G401.6 (cell line): ENCODE measurements around the gene S100A5.
"Not testable (repeated sequence)": the region's sequence is repeated elsewhere in the genome, so short reads cannot be mapped to it uniquely, and the experiment has no call there.

Source experiments
- FAIRE-seq: peaks from 2 replicates; lab custom pipeline; 2012; peaks lifted over from hg19 to GRCh38; lab: Jason Lieb, UNC

S100A5 gene

GRCh38 chr1:153566414-153567371 lies 26.0 kb upstream of the S100A5 start:
- peak; percentile 87 for FAIRE-seq

DNA sequence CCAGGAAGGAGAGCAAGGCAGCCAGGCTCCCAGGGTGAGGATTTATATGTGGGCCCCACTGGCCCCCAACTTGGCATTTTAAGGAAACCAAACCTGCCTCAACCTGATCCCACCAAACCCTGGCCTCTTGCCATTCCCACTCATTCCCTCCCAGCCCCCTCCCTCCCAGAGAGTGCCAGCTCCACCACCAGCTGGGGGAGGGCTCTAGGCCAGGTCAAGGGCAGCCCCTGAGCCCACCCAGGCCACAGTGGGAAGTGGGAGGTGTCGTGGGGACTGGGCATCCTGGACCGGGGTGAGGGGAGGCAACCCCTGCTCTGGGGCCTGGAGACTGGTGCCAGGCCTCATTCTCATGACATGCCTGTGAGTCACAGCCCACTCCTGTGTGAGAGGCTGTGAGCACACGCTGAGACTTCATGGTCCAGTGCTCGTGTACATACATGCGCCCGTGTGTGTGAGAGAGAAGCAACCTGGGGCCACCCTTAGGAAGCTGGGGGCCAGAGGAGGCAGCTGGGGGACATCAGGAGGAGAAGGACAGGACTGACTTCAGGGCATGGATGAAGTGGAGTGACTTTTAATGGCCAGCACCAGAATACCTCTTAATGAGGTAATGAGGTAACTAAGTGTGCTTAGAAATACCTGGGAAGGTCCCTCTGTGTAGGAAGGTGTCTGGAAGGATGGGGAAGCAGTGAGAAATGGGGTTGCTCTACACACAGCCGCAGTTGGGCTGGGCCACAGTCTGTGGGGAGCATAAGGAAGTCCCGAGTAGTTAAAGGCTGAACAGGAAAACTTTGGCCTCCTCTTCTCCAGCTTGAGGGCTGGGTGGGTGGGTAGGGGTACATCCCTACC lies 25.0 kb upstream of the S100A5 start, which contains the start of gene S100A2:
S100A2 (minus strand) TSS at position 316 of the 846 bp plus-strand sequence. CDS start 1,967 bp downstream, outside the sequence.
- no peak for FAIRE-seq

- FAIRE-seq, result no peak
Measured at GRCh38 chr1:153563991-153564390, 23.3 kb upstream of the S100A5 start.

DNA sequence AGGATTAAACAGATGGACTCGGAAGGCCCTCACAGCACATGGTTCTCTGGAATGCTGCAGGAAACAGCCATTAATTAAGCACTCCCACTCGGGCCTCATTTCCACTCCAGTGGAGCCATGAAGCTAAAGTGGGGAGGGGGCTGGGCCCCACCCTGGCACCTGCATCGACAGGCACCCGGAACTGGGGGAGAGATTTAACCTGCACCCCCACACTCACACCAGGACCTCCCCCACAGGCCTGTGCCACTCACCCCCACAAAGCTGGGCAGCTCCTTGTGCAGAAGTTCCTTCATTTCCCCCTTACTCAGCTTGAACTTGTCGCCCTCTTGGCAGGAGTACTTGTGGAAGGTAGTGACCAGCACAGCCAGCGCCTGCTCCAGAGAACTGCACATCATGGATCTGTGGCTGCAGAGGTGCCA lies 22.8 kb upstream of the S100A5 start:
- FAIRE-seq, result no peak

DNA sequence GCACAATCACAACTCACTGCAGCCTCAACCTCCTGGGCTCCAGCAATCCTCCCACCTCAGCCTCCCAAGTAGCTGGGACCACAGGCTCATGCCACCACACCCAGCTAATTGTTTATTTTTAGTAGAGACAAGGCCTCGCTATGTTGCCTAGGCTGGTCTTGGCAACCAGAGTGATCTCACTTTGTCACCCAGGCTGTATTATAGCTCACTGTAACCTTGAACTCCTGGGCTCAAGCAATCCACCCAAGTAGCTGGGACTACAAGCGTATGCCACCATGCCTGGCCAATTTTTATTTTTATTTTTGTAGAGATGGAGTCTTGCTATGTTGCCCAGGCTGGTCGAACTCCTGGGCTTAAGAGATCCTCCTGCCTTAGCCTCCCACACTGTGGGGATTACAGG lies 21.3 kb upstream of the S100A5 start:
- FAIRE-seq, result not testable (repeated sequence)

DNA sequence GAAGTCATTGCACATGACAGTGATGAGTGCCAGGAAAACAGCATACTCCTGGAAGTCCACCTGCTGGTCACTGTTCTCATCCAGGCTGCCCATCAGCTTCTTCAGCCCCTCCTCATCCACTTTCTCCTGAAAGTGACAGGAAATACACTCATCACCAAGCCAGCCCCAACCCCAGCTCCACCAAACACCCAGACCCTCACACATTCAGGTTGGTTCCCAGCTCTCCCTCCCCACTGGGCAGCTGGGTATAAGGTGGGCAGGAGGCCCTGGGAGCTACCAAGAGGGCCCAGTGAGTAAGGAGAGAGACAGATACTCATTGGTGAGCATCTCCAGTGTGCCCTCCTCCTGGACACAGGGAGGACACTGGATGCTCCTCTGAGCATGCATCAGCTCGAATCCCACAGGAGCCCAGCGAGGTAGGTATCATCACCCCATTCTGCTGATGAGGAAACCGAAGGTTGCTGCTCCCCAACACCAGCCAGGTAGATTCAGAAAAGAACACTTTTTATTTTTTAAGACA lies 20.8 kb upstream of the S100A5 start:
- FAIRE-seq, result no peak

DNA sequence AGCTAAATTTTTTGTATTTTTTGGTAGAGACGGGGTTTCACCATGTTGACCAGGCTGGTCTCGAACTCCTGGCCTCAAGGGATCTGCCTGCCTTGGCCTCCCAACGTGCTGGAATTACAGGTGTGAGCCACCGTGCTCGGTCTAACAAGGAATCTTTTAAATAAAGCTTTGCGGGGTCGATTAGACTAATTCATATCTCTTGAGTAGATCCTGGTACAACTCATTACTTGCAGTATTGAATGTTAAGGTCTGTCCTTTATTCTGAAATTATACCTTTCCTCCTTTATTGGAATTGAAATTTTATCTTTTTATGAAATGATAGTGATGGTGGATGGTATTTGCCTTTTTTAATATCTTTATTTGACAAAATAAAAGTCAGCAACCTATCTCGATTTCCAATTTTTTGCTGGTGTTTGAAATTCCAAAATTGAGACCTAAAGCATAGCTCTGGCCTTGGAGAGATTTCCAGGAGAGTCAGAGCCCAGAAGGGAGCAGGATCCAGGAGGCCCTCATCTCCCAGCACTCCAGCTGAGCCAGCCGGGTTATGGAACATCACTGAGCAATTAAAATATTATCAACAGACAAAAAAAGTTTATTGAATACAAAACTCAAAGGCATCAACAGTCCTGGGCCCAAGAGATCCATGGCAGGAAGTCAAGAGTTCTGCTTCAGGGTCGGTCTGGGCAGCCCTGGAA lies 20.2 kb upstream of the S100A5 start:
- no peak for FAIRE-seq

- FAIRE-seq, result no peak
Measured at GRCh38 chr1:153560241-153560640, 19.5 kb upstream of the S100A5 start.

GRCh38 chr1:153557877-153558276 lies 17.1 kb upstream of the S100A5 start:
- FAIRE-seq, result no peak

DNA sequence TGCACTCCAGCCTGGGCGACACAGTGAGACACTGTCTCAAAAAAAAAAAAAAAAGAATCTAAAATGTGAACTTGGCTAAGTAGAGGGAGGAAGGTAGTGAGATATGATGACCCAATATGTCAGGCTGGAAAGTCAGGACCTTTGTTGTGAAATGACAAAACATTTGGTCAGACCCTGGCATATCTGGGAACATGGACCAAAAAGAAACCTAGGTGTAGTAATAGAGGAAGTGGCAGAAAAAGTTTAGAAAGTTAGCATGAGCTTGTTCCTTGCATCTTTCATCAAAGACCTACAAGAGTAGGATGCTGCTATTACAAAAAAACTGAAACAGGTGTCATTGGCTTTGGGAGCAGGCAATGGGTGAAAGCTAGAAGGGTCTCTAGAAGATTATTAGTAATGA lies 15.6 kb upstream of the S100A5 start:
- no peak for FAIRE-seq

- FAIRE-seq, result no peak
Measured at GRCh38 chr1:153553830-153554541, 13.3 kb upstream of the S100A5 start.

GRCh38 chr1:153553096-153553495 lies 12.4 kb upstream of the S100A5 start:
- FAIRE-seq, result no peak

DNA sequence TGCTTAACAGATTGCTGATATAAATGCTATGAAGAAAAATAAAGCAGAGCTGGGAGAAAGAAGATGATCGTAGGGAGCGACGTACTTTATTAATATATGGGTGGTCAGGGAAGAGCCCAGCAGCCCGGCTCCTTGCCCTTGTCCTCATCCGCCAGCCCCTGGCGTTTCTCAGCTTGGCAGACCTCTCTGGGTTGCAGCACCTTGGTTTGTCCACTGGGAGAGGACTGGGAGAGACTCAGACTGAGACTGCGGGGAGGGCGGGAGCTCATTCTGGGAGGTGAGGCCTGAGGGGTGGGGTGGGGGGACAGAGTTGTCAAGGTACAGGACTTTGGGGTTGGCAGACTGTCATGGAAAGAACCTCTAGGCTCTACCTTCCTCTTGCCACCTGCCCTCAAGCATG lies 11.6 kb upstream of the S100A5 start:
- no peak for FAIRE-seq

GRCh38 chr1:153550827-153551500 lies 10.2 kb upstream of the S100A5 start:
- FAIRE-seq, result no peak

GRCh38 chr1:153550398-153550758 lies 9.6 kb upstream of the S100A5 start:
- FAIRE-seq, result no peak

DNA sequence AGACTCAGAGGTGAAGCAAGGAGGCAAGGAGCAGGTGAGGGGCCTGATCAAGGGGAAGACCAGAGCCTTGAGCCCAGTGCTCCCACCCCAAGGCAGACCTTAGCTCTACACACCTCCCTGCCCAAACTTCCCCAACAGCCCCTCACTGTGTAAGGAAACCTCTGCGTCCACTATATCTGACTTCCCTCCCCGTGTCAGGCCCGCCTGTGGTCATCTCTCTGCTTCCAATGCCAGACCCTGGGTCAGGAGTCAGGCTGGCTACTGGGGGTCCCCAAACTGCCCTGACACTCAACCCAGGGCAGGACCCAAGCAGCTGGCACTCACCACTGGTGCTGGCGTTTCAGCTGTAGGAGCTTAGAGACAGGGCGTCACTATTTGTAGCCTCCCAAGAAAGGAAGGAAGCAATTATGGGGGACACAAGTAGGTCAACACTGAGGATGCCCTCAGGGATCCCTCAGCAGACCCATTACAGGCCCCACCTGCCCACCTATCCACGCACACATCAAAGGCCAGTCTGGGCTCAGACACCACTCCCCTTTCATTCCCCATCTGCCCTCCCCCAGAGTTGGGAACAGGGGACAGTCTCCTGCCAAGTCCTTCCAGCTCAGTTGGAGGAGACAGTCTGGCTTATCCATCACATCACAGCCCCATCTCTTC lies 9.1 kb upstream of the S100A5 start:
- FAIRE-seq, result no peak

- no peak for FAIRE-seq
Measured at GRCh38 chr1:153548722-153549688, 8.3 kb upstream of the S100A5 start, which contains the start of gene S100A3. Gene S100A3 (minus strand): TSS chr1:153549258. CDS start chr1:153548485, 773 bp downstream.

DNA sequence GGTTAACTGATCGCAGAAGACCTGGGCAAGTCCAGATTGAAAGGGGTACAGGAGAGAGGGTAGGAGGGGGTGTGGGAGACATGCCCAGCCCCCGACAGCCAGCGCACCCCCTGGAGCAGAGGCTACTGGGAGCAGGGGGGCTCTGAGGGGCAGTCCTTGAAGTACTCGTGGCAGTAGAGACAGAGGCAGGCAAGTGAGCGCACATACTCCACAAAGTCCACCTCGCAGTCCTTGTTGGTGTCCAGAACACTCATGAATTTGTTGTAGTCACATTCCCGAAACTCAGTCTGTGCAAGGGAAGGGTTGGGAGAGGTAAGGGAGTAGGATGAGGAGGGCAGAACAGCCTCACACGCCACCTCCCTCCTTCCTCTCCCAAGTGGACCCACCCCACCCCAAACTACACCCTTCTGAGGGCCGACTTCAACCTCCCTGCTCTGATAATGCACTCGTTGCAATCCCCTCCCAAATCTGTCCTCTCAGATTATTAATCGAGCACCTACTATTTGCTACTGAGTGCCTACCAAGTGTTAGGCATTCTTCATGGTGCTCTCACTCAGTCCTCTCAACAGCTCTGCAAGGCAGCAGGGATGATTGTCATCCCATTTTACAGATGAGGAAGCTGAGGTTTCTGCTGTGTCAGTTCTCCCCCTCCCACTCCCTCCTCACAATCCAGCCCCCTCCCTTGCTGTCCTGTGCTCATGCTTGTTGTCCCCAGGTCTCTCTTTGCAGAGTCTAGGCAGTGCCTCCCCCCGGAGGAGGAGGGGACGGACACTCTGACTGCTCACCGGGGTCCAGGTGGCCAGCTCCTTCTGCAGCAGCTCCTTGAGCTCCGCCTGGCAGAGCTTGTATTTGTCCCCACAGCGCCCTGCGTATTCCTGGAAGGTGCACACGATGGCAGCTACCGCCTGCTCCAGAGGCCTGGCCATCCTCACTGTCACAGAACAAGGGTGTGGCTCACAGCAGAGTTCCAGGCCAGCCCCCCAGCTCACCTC lies 7.1 kb upstream of the S100A5 start:
- no peak for FAIRE-seq
